Measurements from ENCODE around the gene MAP2K1.
A peak's percentile ranks its signal among the peaks of the same experiment; 100 is the strongest.
"Not testable (repeated sequence)": the region's sequence is repeated elsewhere in the genome, so short reads cannot be mapped to it uniquely, and the experiment has no call there.

The MAP2K1 gene

GRCh38 chr15:66386204-66387123 is at the start of gene MAP2K1:
TSS of gene MAP2K1 (plus strand) at chr15:66386912. CDS start at chr15:66387348, 436 bp downstream.
- peak; percentile 97 to 99 (median 98) for DNase-seq (ENCODE audit: low read depth in 2 of 3, low spot score in 1 of 3)

GRCh38 chr15:66348530-66348929 is 38.2 kb upstream of the MAP2K1 start:
- DNase-seq (ENCODE audit: low read depth in 2 of 3, low spot score in 1 of 3) = not testable (repeated sequence)

- DNase-seq (ENCODE audit: low read depth in 2 of 3, low spot score in 1 of 3) = peak in 1 of 3 donors; percentile 5
These were observed 30.7 kb upstream of the MAP2K1 start for GRCh38 chr15:66356077-66356358.

- peak; percentile 95 to 98 (median 98) for DNase-seq (ENCODE audit: low read depth in 2 of 3, low spot score in 1 of 3)
These were observed 30.1 kb upstream of the MAP2K1 start, which contains the start of gene TIPIN for GRCh38 chr15:66356359-66357236. TSS of gene TIPIN (minus strand) at chr15:66356685. CDS start at chr15:66352947, 3,738 bp downstream.

- DNase-seq (ENCODE audit: low read depth in 2 of 3, low spot score in 1 of 3) = no peak
These were observed 27.0 kb upstream of the MAP2K1 start for GRCh38 chr15:66359740-66360139.

- DNase-seq (ENCODE audit: low read depth in 2 of 3, low spot score in 1 of 3) = not testable (repeated sequence)
These were observed 24.8 kb upstream of the MAP2K1 start for GRCh38 chr15:66361745-66362460.

GRCh38 chr15:66362776-66363175 is 23.9 kb upstream of the MAP2K1 start:
- no peak for DNase-seq (ENCODE audit: low read depth in 2 of 3, low spot score in 1 of 3)

- DNase-seq (ENCODE audit: low read depth in 2 of 3, low spot score in 1 of 3) = no peak
These were observed 21.7 kb upstream of the MAP2K1 start for GRCh38 chr15:66364944-66365528.

- no peak for DNase-seq (ENCODE audit: low read depth in 2 of 3, low spot score in 1 of 3)
These were observed 16.7 kb upstream of the MAP2K1 start for GRCh38 chr15:66369773-66370651.

- DNase-seq (ENCODE audit: low read depth in 2 of 3, low spot score in 1 of 3) = no peak
These were observed 12.5 kb upstream of the MAP2K1 start for GRCh38 chr15:66374179-66374578.

- no peak for DNase-seq (ENCODE audit: low read depth in 2 of 3, low spot score in 1 of 3)
These were observed 7.8 kb upstream of the MAP2K1 start for GRCh38 chr15:66378814-66379430.

- DNase-seq (ENCODE audit: low read depth in 2 of 3, low spot score in 1 of 3) = not testable (repeated sequence)
These were observed 5.3 kb upstream of the MAP2K1 start for GRCh38 chr15:66381376-66381775.

GRCh38 chr15:66387163-66388042 is 691 bp downstream of the MAP2K1 start:
- peak; percentile 59 to 80 (median 75) for DNase-seq (ENCODE audit: low read depth in 2 of 3, low spot score in 1 of 3)

- no peak for DNase-seq (ENCODE audit: low read depth in 2 of 3, low spot score in 1 of 3)
These were observed 1.3 kb downstream of the MAP2K1 start for GRCh38 chr15:66388043-66388363.

- DNase-seq (ENCODE audit: low read depth in 2 of 3, low spot score in 1 of 3) = no peak
These were observed 1.9 kb downstream of the MAP2K1 start for GRCh38 chr15:66388576-66388975.

GRCh38 chr15:66389098-66389858 is 2.6 kb downstream of the MAP2K1 start:
- no peak for DNase-seq (ENCODE audit: low read depth in 2 of 3, low spot score in 1 of 3)

- DNase-seq (ENCODE audit: low read depth in 2 of 3, low spot score in 1 of 3) = no peak
These were observed 3.2 kb downstream of the MAP2K1 start for GRCh38 chr15:66389859-66390381.

- no peak for DNase-seq (ENCODE audit: low read depth in 2 of 3, low spot score in 1 of 3)
These were observed 4.0 kb downstream of the MAP2K1 start for GRCh38 chr15:66390678-66391077.
